ENCODE measurements around the gene CTTN. TPM values are rescaled to one million over a fixed set of nuclear protein-coding genes. Genes with fewer than 3 reads are reported as not detected.

CTTN gene
- total RNA-seq, 1 experiment from 2014 or later = 224 TPM

- Histone ChIP-seq H4K20me1 (ENCODE audit: control insufficient read depth, insufficient read depth, insufficient read length) (no peaks in the 10 kb centered on the region), H3K79me2 (ENCODE audit: insufficient read depth, low read length) (no peaks in the 10 kb centered on the region), H4K91ac (ENCODE audit: insufficient read length, low read depth, low read length) (no peak overlapping the region), H3K9ac (ENCODE audit: extremely low read depth, insufficient read length, low read length) (no peak overlapping the region), H2BK120ac (ENCODE audit: low read depth, low read length, poor library complexity, severe bottlenecking) (no peak overlapping the region), H2BK12ac (ENCODE audit: insufficient read length, low read depth, low read length) (no peak overlapping the region), H3K4me1 (ENCODE audit: insufficient read depth, low read length) (no peaks in the 10 kb centered on the region), H4K5ac (ENCODE audit: insufficient read length, low read depth, low read length) (no peak overlapping the region), H3K14ac (ENCODE audit: insufficient read depth, low read length) (no peak overlapping the region), H3K4me2 (ENCODE audit: insufficient read depth, insufficient read length, low read length) (no peak overlapping the region), H3K56ac (ENCODE audit: insufficient read length, low read depth, low read length) (no peak overlapping the region), H2BK15ac (ENCODE audit: low read depth, low read length) (no peak overlapping the region), H3K9me3 (ENCODE audit: control insufficient read depth, low read depth, low read length) (peaks cover 10% of the 10 kb centered on the region), H3K18ac (ENCODE audit: insufficient read length, low read depth, low read length) (no peak overlapping the region), H4K8ac (replicated peaks; ENCODE audit: insufficient read length, low read depth, low read length) (no peak overlapping the region), H2AFZ (ENCODE audit: low read length) (no peak overlapping the region), H2AK5ac (ENCODE audit: insufficient read length, low read length) (no peak overlapping the region), H2BK5ac (ENCODE audit: insufficient read length, low read length) (no peak overlapping the region), H3K27ac (ENCODE audit: insufficient read length, low read depth, low read length) (no peak overlapping the region), H3K27me3 (ENCODE audit: insufficient read depth, low read length) (no peaks in the 10 kb centered on the region), H3K79me1 (ENCODE audit: insufficient read depth, low read depth, low read length, poor library complexity, severe bottlenecking) (no peaks in the 10 kb centered on the region), H3T11ph (ENCODE audit: low read length) (no peak overlapping the region), H3K4ac (ENCODE audit: low read depth, low read length) (no peak overlapping the region), H3K23me2 (ENCODE audit: insufficient read length, low read depth, low read length, poor library complexity, severe bottlenecking) (no peaks in the 10 kb centered on the region), H3K23ac (ENCODE audit: insufficient read length, low read depth, low read length) (no peak overlapping the region), H2BK20ac (ENCODE audit: low read depth, low read length, poor library complexity, severe bottlenecking) (no peak overlapping the region)
- peaks cover 5% of the 10 kb centered on the region; the same call in 1 of the 2 replicates for H3K27me3 Mint-ChIP-seq (ENCODE audit: low read depth)
- H3K27ac Mint-ChIP-seq = no peak overlapping the region
- DNase-seq = no peak
- H3K4me3 Mint-ChIP-seq = no peak overlapping the region
- H3K9me3 Mint-ChIP-seq = peaks cover 25 to 27% of the 10 kb centered on the region in 2 experiments
- peaks cover 11 to 16% (median 16%) of the 10 kb centered on the region in 3 experiments for H3K36me3 Mint-ChIP-seq (ENCODE audit: insufficient read depth in 1 of 3, low read depth in 3 of 3)
- peak; percentile 83 for TF ChIP-seq CTCF (conservative IDR thresholded peaks at IDR 0.05)
- no CpG with 5 or more reads among the region's 2 CpGs for WGBS (ENCODE audit: extremely low coverage, insufficient read length, low lambda C conversion rate)
- H3K4me1 Mint-ChIP-seq = no peaks in the 10 kb centered on the region; a peak in 1 of 4 replicates
Measured at GRCh38 chr11:70448983-70449567, 50.7 kb downstream of the CTTN start.

All from H9 (cell line).